ENCODE measurements around the gene ZNF777.
A peak's percentile ranks its signal among the peaks of the same experiment; 100 is the strongest.

DNA sequence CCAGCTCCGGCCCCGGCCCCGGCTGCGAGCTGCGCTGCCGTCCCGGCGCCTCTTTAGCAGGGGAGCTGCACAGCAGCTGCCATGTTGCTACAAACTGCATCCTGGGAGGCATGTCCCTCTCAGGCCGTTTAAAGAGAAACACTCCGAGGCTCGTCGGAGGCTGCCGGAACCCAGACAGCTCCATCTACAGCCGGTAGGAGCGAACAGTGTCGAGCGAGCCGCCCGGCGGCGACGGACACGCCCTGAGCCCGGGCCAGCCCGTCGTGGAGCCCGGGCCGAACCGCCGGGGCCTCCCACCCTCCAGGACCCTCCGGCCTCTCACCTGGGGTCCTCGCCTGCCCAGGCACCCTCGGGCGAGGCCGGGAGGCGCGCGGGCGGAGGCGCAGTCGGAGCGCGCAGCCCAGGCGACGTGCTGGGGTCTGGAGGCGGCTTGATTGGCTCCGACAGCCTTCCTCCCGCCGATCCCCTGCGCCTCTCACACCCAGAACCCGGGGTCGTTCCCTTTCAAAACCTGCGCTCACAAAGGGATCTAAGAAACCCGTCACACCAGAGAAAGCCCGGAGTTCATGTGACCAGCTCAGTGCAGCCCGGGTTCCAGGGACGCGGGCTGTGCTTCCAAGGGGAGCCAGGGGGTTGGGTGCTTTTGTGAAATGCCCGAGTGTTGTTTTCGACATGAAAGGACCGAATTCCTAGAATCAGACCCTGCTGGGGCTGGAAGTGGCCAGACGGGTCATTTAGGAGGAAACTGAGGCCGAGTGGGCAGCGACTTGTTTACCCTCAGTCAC lies at the start of gene ZNF777:
- TF ChIP-seq EZH2 (IDR thresholded peaks at IDR 0.05; ENCODE audit: borderline replicate concordance, low read length): no peak
- TF ChIP-seq, protein P1, sequence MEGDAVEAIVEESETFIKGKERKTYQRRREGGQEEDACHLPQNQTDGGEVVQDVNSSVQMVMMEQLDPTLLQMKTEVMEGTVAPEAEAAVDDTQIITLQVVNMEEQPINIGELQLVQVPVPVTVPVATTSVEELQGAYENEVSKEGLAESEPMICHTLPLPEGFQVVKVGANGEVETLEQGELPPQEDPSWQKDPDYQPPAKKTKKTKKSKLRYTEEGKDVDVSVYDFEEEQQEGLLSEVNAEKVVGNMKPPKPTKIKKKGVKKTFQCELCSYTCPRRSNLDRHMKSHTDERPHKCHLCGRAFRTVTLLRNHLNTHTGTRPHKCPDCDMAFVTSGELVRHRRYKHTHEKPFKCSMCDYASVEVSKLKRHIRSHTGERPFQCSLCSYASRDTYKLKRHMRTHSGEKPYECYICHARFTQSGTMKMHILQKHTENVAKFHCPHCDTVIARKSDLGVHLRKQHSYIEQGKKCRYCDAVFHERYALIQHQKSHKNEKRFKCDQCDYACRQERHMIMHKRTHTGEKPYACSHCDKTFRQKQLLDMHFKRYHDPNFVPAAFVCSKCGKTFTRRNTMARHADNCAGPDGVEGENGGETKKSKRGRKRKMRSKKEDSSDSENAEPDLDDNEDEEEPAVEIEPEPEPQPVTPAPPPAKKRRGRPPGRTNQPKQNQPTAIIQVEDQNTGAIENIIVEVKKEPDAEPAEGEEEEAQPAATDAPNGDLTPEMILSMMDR (conservative IDR thresholded peaks at IDR 0.05 in 1 of 2, IDR thresholded peaks at IDR 0.05 in 1 of 2; ENCODE audit: extremely low read depth in 1 of 2, insufficient read depth in 1 of 2, low read depth in 1 of 2, low read length in 2 of 2): peak; percentile 31 to 54
